Type B pancreatic cell (in vitro differentiated cells): ENCODE data around the gene UBE3B. TPM values are rescaled to one million over a fixed set of nuclear protein-coding genes. Genes with fewer than 3 reads are reported as not detected.

ENCODE experiments used
- DNase-seq: peaks from one replicate; pipeline ENCODE4 v3.0.0; 2021; ENCODE audit warnings: mixed read lengths; ENCODE audit not compliant: unreplicated experiment; ENCODE audit errors: extremely low spot score
- H3K27ac Mint-ChIP-seq: 2 replicates; pipeline ENCODE4 v1.8.0; 2021; ENCODE audit warnings: mild to moderate bottlenecking, mixed read lengths
- H3K27me3 Mint-ChIP-seq: 2 replicates; pipeline ENCODE4 v1.8.0; 2021; ENCODE audit warnings: mixed read lengths
- H3K36me3 Mint-ChIP-seq: 2 replicates; pipeline ENCODE4 v1.8.0; 2021; ENCODE audit warnings: mixed read lengths
- H3K4me1 Mint-ChIP-seq: one replicate; pipeline ENCODE4 v1.8.0; 2021; ENCODE audit warnings: mixed read lengths; ENCODE audit not compliant: unreplicated experiment
- H3K4me3 Mint-ChIP-seq: 2 replicates; pipeline ENCODE4 v1.8.0; 2021; ENCODE audit warnings: mild to moderate bottlenecking, mixed read lengths
- H3K9me3 Mint-ChIP-seq: 2 replicates; pipeline ENCODE4 v1.8.0; 2021; ENCODE audit warnings: mixed read lengths
- CTCF ChIP-seq: fragments of 200-600 bp; sonication (generic); conservative IDR thresholded peaks from 2 replicates; pipeline ENCODE4 v1.5.0; 2021; ENCODE audit warnings: antibody characterized with exemption, mild to moderate bottlenecking
- total RNA-seq: library from RNA; stranded (reverse); gene quantifications from 2 replicates; pipeline ENCODE4 v1.2.1, GENCODE V29; 2021; ENCODE audit warnings: low replicate concordance

UBE3B gene
- total RNA-seq, 1 donor from 2014 or later: 41.3 TPM

GRCh38 chr12:109489955-109490565, 12.6 kb downstream of the UBE3B start:
- Mint-ChIP-seq H3K36me3 (peaks cover 22% of the 10 kb centered on the region), H3K4me1 (no peaks in the 10 kb centered on the region), H3K4me3 (no peak overlapping the region), H3K27me3 (no peaks in the 10 kb centered on the region), H3K9me3 (no peaks in the 10 kb centered on the region), H3K27ac (no peak overlapping the region)
- no peak for TF ChIP-seq CTCF
- DNase-seq: no peak

GRCh38 chr12:109491671-109492070, 14.2 kb downstream of the UBE3B start:
- no peaks in the 10 kb centered on the region for H3K4me1 Mint-ChIP-seq
- peaks cover 35% of the 10 kb centered on the region for H3K36me3 Mint-ChIP-seq
- DNase-seq: no peak
- H3K9me3 Mint-ChIP-seq: no peaks in the 10 kb centered on the region
- H3K27me3 Mint-ChIP-seq: no peaks in the 10 kb centered on the region
- no peak for TF ChIP-seq CTCF
- no peak overlapping the region for H3K27ac Mint-ChIP-seq
- no peak overlapping the region for H3K4me3 Mint-ChIP-seq

- H3K4me1 Mint-ChIP-seq: no peaks in the 10 kb centered on the region
- DNase-seq: no peak
- H3K9me3 Mint-ChIP-seq: no peaks in the 10 kb centered on the region
- no peak overlapping the region for H3K4me3 Mint-ChIP-seq
- no peaks in the 10 kb centered on the region for H3K27me3 Mint-ChIP-seq
- peaks cover 37% of the 10 kb centered on the region for H3K36me3 Mint-ChIP-seq
- no peak overlapping the region for H3K27ac Mint-ChIP-seq
- no peak for TF ChIP-seq CTCF
Observed at GRCh38 chr12:109492371-109492770, 14.9 kb downstream of the UBE3B start.

GRCh38 chr12:109493090-109493489, 15.7 kb downstream of the UBE3B start:
- H3K9me3 Mint-ChIP-seq: no peaks in the 10 kb centered on the region
- H3K27me3 Mint-ChIP-seq: no peaks in the 10 kb centered on the region
- H3K36me3 Mint-ChIP-seq: peaks cover 39% of the 10 kb centered on the region
- no peak for DNase-seq
- no peak overlapping the region for H3K4me3 Mint-ChIP-seq
- TF ChIP-seq CTCF: no peak
- H3K27ac Mint-ChIP-seq: no peak overlapping the region
- H3K4me1 Mint-ChIP-seq: no peaks in the 10 kb centered on the region

- H3K27me3 Mint-ChIP-seq: no peaks in the 10 kb centered on the region
- no peak overlapping the region for H3K4me3 Mint-ChIP-seq
- no peak overlapping the region for H3K27ac Mint-ChIP-seq
- H3K4me1 Mint-ChIP-seq: no peaks in the 10 kb centered on the region
- no peak for TF ChIP-seq CTCF
- no peak for DNase-seq
- no peaks in the 10 kb centered on the region for H3K9me3 Mint-ChIP-seq
- peaks cover 39% of the 10 kb centered on the region for H3K36me3 Mint-ChIP-seq
Observed at GRCh38 chr12:109493938-109494337, 16.5 kb downstream of the UBE3B start.
